Measurements from ENCODE around the gene LRATD1.

The LRATD1 gene

GRCh38 chr2:14635391-14635871, 2.9 kb downstream of the LRATD1 start:
- Histone ChIP-seq H4K20me1 (ENCODE audit: insufficient read depth, low read length, poor library complexity, severe bottlenecking) (no peaks in the 10 kb centered on the region), H3K4me3 (ENCODE audit: low read length, poor library complexity, severe bottlenecking) (no peak overlapping the region), H2AFZ (ENCODE audit: low read length) (no peak overlapping the region), H3K79me2 (ENCODE audit: insufficient read depth, low read length) (no peaks in the 10 kb centered on the region), H3K9me3 (ENCODE audit: insufficient read depth, low read depth, low read length) (no peaks in the 10 kb centered on the region), H3K36me3 (ENCODE audit: insufficient read depth, low read length) (no peaks in the 10 kb centered on the region), H3K4me2 (ENCODE audit: low read depth, low read length, poor library complexity, severe bottlenecking) (no peak overlapping the region), H3K9me2 (replicated peaks; ENCODE audit: low read depth, low read length) (no peaks in the 10 kb centered on the region), H3K4me1 (ENCODE audit: insufficient read depth, low read length, poor library complexity, severe bottlenecking) (no peaks in the 10 kb centered on the region), H3K9ac (ENCODE audit: low read depth, low read length, poor library complexity, severe bottlenecking) (no peak overlapping the region), H3F3A (ENCODE audit: low read depth) (no peaks in the 10 kb centered on the region), H3K27me3 (ENCODE audit: insufficient read depth, low read length, poor library complexity, severe bottlenecking) (no peaks in the 10 kb centered on the region)
- TF ChIP-seq CTCF (conservative IDR thresholded peaks at IDR 0.05; ENCODE audit: low read length), result no peak
- TF ChIP-seq EZH2phosphoT487 (IDR thresholded peaks at IDR 0.05; ENCODE audit: borderline replicate concordance), result no peak

- Histone ChIP-seq H3K9me3 (ENCODE audit: insufficient read depth, low read depth, low read length) (no peaks in the 10 kb centered on the region), H3K27me3 (ENCODE audit: insufficient read depth, low read length, poor library complexity, severe bottlenecking) (no peaks in the 10 kb centered on the region), H3K79me2 (ENCODE audit: insufficient read depth, low read length) (no peaks in the 10 kb centered on the region), H4K20me1 (ENCODE audit: insufficient read depth, low read length, poor library complexity, severe bottlenecking) (no peaks in the 10 kb centered on the region), H3K9ac (ENCODE audit: low read depth, low read length, poor library complexity, severe bottlenecking) (no peak overlapping the region), H2AFZ (ENCODE audit: low read length) (no peak overlapping the region), H3K4me1 (ENCODE audit: insufficient read depth, low read length, poor library complexity, severe bottlenecking) (no peaks in the 10 kb centered on the region), H3K9me2 (replicated peaks; ENCODE audit: low read depth, low read length) (no peaks in the 10 kb centered on the region), H3F3A (ENCODE audit: low read depth) (no peaks in the 10 kb centered on the region), H3K4me3 (ENCODE audit: low read length, poor library complexity, severe bottlenecking) (no peak overlapping the region), H3K36me3 (ENCODE audit: insufficient read depth, low read length) (no peaks in the 10 kb centered on the region), H3K4me2 (ENCODE audit: low read depth, low read length, poor library complexity, severe bottlenecking) (no peak overlapping the region)
- TF ChIP-seq EZH2phosphoT487 (IDR thresholded peaks at IDR 0.05; ENCODE audit: borderline replicate concordance) (no peak), CTCF (conservative IDR thresholded peaks at IDR 0.05; ENCODE audit: low read length) (no peak)
Measured at GRCh38 chr2:14638488-14638887, 6.0 kb downstream of the LRATD1 start.

GRCh38 chr2:14641116-14641515, 8.6 kb downstream of the LRATD1 start:
- Histone ChIP-seq H3K79me2 (ENCODE audit: insufficient read depth, low read length) (no peaks in the 10 kb centered on the region), H2AFZ (ENCODE audit: low read length) (no peak overlapping the region), H3K9me2 (replicated peaks; ENCODE audit: low read depth, low read length) (no peaks in the 10 kb centered on the region), H4K20me1 (ENCODE audit: insufficient read depth, low read length, poor library complexity, severe bottlenecking) (no peaks in the 10 kb centered on the region), H3K4me3 (ENCODE audit: low read length, poor library complexity, severe bottlenecking) (no peak overlapping the region), H3K9me3 (ENCODE audit: insufficient read depth, low read depth, low read length) (no peaks in the 10 kb centered on the region), H3K36me3 (ENCODE audit: insufficient read depth, low read length) (no peaks in the 10 kb centered on the region), H3K4me2 (ENCODE audit: low read depth, low read length, poor library complexity, severe bottlenecking) (no peak overlapping the region), H3F3A (ENCODE audit: low read depth) (no peaks in the 10 kb centered on the region), H3K9ac (ENCODE audit: low read depth, low read length, poor library complexity, severe bottlenecking) (no peak overlapping the region), H3K27me3 (ENCODE audit: insufficient read depth, low read length, poor library complexity, severe bottlenecking) (no peaks in the 10 kb centered on the region), H3K4me1 (ENCODE audit: insufficient read depth, low read length, poor library complexity, severe bottlenecking) (no peaks in the 10 kb centered on the region)
- TF ChIP-seq CTCF (conservative IDR thresholded peaks at IDR 0.05; ENCODE audit: low read length) (no peak), EZH2phosphoT487 (IDR thresholded peaks at IDR 0.05; ENCODE audit: borderline replicate concordance) (no peak)

Data from Loucy (cell line).